HG03108 (cell line): Measurements from ENCODE around the gene CCDC127.
A peak's percentile ranks its signal among the peaks of the same experiment; 100 is the strongest.
"Not testable (repeated sequence)": the region's sequence is repeated elsewhere in the genome, so short reads cannot be mapped to it uniquely, and the experiment has no call there.

Experiments
- ATAC-seq: cut with Tn5 transposase; IDR thresholded peaks from one replicate; pipeline ENCODE4 v1.9.1; 2021; ENCODE audit warnings: moderate library complexity; ENCODE audit not compliant: unreplicated experiment

Gene CCDC127

GRCh38 chr5:234450-234849 is 16.5 kb upstream of the CCDC127 start:
- no peak for ATAC-seq

GRCh38 chr5:233426-233825 is 15.5 kb upstream of the CCDC127 start:
- ATAC-seq: not testable (repeated sequence)

DNA sequence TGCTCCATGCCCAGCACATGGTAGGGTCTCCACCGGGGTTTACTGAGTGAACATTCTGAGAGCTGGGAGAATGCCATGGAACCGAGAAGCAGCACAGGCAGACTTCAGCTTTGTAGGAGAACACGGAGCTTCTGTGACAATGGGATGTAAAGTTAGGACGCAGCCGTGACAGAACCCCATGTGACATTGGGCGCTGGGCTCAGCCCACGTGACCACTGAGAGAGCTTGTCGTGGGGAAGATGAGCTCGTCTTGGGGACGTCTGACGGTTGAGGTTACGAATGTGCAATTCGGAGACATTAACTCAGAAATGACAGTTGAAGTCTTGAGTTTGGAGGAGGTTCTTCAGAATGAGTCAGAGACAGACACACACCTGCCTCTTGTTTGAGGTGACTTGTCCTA is 13.7 kb upstream of the CCDC127 start:
- no peak for ATAC-seq

DNA sequence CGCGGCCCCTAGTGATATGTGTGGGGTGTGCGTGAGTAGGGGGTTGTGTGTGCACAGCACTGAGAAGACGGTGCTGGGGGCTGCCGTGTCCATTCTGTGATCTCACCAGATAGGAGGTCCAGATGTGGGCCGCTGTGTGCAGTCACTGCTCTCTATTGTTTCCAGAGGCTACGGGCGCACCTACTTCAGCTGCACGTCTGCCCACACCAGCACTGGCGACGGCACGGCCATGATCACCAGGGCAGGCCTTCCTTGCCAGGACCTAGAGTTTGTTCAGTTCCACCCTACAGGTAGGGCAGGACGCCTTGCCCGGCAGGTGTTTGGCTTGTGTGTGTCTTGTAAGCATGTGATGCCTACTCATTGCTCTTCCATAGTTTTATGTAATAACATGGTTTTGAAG is 12.8 kb upstream of the CCDC127 start:
- no peak for ATAC-seq

- no peak for ATAC-seq
Measured at GRCh38 chr5:228886-229285, 10.9 kb upstream of the CCDC127 start.

DNA sequence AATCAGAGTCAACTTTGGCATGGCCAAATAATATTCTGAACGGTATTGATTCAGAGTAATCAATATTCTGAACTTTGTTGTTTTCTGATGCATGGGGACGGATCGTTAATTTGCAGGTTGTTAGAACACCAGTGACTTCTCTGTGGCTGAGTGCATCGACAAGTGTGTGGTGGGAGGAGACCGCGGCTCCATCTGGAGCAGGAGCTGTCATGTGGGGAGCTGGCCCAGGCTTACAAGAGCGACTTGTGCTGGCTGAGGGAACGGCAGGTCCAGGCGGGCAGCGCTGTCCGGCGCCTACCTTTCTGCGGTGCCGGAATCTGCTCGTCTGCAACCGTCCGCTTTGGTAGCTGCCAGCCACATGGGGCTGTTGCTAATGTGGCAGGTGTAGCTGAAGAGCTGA is 9.4 kb upstream of the CCDC127 start:
- ATAC-seq: not testable (repeated sequence)

DNA sequence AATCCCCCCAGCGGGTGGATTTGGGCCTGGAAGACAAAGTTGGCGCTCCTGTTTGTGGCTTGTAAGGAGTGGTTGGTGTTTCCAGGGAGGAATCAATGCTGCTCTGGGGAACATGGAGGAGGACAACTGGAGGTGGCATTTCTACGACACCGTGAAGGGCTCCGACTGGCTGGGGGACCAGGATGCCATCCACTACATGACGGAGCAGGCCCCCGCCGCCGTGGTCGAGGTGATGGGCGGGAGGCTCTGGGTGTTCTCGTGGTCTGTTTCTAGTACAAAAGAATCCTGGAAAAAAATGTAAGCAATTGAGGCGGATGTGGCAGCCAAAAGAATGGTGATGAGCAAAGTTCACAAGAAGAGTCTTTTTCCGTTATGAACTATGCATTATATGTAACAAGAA is 7.4 kb upstream of the CCDC127 start:
- no peak for ATAC-seq

- no peak for ATAC-seq
Measured at GRCh38 chr5:223791-224190, 5.8 kb upstream of the CCDC127 start.

DNA sequence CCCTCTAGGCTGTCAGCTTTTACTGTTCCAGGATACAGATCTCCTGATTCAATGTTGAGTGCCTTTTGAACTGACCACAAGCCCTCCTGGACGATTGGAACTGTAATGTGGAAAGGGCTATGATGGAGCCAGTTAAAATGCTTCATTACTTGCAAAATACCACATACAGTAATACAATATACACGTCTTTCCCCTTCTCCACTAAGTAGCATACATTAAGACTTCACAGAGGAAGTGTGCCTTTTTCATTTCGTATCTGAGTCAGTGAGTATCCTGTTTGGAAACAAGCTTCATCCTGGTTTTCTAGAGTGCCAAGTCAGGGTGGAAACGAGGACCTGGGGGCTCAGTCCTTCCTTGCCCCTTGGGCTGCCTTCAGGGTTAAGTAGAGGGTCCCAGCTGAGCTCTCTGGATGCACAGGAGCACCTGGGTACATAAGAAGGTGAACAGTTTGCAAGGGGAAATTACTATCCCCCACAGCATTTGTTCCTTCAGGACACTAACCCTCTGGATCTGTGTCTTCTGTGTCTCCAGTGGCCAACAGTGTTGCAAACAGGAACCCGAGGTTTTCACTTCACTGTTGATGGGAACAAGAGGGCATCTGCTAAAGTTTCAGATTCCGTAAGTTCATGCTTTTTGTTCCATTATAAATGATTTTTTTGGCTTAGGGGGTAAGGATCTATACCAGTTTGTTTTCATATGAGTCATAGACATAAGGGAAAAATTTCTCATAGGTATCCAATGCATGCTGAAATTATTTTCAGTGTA is 5.2 kb upstream of the CCDC127 start:
- not testable (repeated sequence) for ATAC-seq

DNA sequence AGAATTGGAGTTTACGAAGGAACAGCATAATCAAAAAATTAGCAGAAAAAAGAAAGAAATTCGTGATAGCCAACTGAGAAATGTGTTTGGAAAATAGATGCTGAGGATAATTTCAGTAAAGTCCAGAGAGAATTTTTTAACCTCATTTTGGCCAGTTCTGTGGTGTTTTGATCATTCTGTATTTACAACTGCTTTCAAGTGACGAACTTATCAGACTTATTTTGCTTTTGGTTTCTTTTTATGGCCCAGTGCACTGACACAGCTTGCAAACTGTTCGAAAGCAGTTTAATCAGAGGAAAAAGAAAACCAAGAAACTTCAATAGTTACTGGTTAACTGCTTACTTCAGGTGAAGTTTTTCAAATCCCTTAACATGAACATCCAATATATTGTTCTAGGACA is 2.0 kb upstream of the CCDC127 start:
- no peak for ATAC-seq

DNA sequence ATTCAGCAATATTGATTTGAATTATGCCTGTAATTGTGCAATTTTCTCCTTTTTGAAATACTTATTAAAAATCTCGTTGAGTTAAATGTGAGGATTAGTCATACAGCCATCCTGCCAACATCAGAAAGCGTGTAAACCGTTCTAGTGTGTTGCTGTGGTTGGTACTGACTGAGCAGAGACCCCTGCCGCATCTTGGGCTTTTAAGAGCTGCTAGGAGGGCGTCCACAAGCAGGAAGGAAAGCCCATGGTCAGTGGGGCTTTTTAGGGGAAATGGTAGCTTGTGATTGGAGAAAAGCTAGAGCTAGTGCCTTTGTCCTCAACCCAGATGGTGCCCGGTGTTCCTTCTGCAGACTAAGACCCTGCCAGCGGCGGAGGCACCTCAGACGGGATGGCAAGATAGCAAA is 1.5 kb upstream of the CCDC127 start:
- ATAC-seq: no peak

GRCh38 chr5:218457-219291 is 721 bp upstream of the CCDC127 start:
- peak; percentile 27 for ATAC-seq

DNA sequence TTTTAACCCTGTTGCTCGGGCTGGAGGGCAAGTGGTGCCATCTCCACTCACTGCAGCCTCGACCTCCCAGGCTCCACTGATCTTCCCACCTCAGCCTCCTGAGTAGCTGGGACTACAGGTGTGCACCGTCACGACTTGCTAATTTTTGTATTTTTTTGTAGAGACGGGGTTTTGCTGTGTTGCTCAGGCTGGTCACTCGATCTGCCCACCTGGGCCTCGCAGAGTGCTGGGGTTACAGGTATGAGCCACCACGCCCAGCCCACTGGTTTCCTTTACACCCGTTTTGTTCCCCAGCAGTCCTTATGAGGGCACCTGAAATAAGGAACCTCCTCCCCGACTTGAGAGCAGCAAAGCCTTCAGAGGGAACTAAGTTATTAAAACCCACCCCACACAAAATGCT is 1.9 kb downstream of the CCDC127 start:
- not testable (repeated sequence) for ATAC-seq

GRCh38 chr5:215256-215655 is 2.7 kb downstream of the CCDC127 start:
- ATAC-seq: not testable (repeated sequence)

DNA sequence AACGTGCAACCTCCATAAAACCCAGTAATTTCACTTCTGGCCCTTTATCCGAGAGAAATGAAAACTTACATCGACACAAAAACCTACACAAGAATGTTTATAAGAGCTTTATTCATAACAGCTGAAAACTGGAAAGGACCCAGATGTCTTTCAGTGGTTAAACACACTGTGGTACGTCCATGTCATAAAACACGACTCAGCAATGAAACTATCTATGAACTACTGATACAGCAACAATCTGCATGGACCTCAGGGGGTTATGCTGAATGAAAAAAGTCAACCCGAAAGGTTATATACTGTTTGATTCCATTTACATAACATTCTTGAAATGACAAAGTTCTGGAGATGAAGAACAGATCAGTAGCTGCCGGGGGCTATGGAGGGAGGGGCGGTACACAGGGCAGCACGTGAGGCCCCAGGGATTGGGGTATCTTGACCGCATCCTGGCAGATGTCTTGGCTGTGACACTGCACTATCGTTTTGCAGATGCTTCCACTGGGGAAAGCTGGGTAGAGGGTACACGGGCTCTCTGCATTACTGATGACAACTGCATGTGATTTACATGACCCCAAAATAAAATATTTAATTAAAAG is 4.1 kb downstream of the CCDC127 start:
- ATAC-seq: no peak

DNA sequence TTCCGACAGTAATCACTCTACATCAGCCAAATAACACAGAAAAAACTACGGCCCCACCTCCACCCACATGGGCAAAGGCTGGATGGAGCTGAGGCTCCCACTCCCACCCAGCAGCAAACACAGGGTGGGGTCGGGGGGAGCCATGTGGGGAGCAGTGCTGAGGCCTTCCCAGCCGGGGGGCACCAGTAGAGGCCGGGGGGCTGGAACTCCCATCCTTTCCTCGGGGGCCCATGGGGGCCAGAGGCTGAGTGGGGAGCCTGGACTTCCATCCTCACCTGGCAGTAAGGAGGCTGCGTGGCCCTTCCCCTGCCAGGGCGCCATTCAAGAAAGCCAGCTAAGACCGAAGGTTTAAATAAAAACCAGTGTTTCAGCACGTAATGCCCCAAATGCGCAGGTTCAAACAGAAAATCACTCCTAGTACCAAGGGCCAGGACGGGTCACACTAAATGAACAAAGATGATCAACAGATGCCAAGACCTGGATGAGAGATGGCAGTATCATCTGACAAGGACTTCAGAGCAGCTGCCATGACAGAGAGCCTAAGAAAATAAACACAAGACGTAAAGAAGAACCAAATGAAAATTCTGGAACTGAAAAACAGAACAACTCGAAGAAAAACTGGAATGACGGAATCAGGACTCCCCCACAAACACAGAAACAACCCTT is 9.4 kb downstream of the CCDC127 start:
- ATAC-seq: no peak

DNA sequence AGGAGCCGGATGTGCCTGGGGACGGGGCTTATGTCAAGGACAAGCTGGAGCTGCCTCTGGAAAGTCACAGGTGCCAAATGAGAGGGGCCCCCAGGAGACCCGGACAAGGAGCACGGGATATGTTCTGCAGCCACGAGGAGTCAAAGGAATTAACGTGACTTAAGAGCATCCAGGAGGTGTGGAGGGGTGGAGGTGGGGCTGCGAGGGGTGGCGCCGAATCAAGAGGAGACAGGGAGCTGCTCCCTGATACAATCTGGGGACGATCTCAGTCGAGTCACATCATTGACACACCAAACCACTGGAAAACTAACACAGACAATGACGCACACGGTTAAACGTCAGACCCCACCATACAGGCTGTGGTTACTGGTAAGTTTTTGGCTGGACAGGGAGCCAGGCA is 10.4 kb downstream of the CCDC127 start:
- no peak for ATAC-seq

GRCh38 chr5:206927-207536 is 10.9 kb downstream of the CCDC127 start:
- no peak for ATAC-seq

- no peak for ATAC-seq
Measured at GRCh38 chr5:206406-206805, 11.5 kb downstream of the CCDC127 start.

- no peak for ATAC-seq
Measured at GRCh38 chr5:204966-205670, 12.8 kb downstream of the CCDC127 start.
